ENCODE data around the gene PHF12.

DNA sequence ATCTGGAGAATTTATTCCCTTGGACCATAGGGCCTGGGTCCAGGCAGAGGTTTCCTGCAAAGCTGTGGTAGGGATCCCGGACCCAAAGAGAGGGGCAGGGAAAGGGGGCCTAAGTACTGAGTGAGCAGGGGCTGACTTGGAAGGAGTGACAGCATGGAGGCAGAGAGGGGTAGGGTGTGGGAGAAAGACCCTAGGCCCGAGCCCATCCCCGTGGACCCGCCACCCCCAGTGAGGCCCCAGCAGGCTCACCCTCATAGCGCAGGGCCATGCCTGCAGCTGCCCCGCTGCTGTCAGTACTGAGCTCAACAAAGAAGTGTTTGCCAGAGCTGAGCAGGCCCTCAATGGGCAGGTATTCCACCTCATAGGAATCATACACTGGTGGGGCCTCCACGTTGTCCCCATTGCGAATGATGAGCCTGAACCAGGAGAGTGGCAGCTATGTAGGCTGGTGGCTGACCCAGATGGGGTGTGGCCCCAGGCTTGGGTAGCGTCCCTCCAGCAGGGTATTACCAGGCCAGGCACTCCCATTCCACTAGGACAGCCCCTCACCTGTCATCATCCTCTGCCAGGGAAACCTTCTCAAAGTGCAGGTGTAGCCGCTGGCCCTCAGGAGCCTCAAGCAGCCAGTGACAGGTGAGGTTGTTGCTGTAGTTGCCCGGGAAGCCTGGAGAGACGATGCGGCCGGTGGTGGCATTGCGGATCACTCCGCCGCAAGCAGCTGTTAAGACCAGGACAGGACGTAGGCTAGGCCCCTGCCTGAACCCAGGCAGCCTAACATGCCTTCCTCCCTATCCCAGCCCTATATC, 9.1 kb upstream of the PHF12 start:
- TF ChIP-seq, protein P1, sequence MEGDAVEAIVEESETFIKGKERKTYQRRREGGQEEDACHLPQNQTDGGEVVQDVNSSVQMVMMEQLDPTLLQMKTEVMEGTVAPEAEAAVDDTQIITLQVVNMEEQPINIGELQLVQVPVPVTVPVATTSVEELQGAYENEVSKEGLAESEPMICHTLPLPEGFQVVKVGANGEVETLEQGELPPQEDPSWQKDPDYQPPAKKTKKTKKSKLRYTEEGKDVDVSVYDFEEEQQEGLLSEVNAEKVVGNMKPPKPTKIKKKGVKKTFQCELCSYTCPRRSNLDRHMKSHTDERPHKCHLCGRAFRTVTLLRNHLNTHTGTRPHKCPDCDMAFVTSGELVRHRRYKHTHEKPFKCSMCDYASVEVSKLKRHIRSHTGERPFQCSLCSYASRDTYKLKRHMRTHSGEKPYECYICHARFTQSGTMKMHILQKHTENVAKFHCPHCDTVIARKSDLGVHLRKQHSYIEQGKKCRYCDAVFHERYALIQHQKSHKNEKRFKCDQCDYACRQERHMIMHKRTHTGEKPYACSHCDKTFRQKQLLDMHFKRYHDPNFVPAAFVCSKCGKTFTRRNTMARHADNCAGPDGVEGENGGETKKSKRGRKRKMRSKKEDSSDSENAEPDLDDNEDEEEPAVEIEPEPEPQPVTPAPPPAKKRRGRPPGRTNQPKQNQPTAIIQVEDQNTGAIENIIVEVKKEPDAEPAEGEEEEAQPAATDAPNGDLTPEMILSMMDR (IDR thresholded peaks at IDR 0.05; ENCODE audit: insufficient read depth, low read length) = no peak
- TF ChIP-seq POLR2AphosphoS5 (IDR thresholded peaks at IDR 0.05; ENCODE audit: low read depth) (no peak), SPI1 (IDR thresholded peaks at IDR 0.05; ENCODE audit: borderline replicate concordance, low read depth) (no peak), GABPA (IDR thresholded peaks at IDR 0.05; ENCODE audit: low read depth) (no peak)

Measured in HL-60 (cell line).